Muscle of back (tissue), 10 donors: Measurements from ENCODE around the gene DDN. TPM values are rescaled to one million over a fixed set of nuclear protein-coding genes. Genes with fewer than 3 reads are reported as not detected.

ENCODE experiments used
- polyA plus RNA-seq, 10 donors: library from polyadenylated mRNA; unstranded; fragments of 120-200 nt; gene quantifications; one replicate each; pipeline ENCODE4 v1.2.1, GENCODE V29; 2013; ENCODE audit not compliant: insufficient read length in 10 of 10

The DDN gene
- polyA plus RNA-seq, 10 donors = 5.7 to 20.4 (median 15.7) TPM

Other genes with a start within 250 kb of the DDN start
- 10 to 100 TPM; 30.4 to 53.5 (median 38.0) TPM for gene ADCY6, start 210.3 kb downstream of the DDN start, polyA plus RNA-seq
- gene CACNB3, start 180.9 kb downstream of the DDN start, polyA plus RNA-seq = 10 to 100 TPM; 13.4 to 27.0 (median 15.6) TPM
- gene DDX23, start 147.2 kb downstream of the DDN start, polyA plus RNA-seq = 10 to 100 TPM; 51.5 to 73.6 (median 64.5) TPM
- gene RND1, start 133.5 kb downstream of the DDN start, polyA plus RNA-seq = 1 to 10 TPM in 1 of 10 donors, under 1 TPM in 9; 0.16 to 3.6 (median 0.44) TPM
- gene FKBP11, start 73.9 kb downstream of the DDN start, polyA plus RNA-seq = 10 to 100 TPM; 18.7 to 41.1 (median 22.1) TPM
- gene ARF3, start 41.9 kb downstream of the DDN start, polyA plus RNA-seq = 10 to 100 TPM; 36.1 to 63.5 (median 45.8) TPM
- 1 to 10 TPM in 7 of 10 donors, under 1 TPM in 3; 0.70 to 4.8 (median 1.5) TPM for gene WNT10B, start 27.6 kb downstream of the DDN start, polyA plus RNA-seq
- under 1 TPM in 3 of 10 donors, not detected in 7; 0.15 to 0.31 (median 0.20) TPM for gene WNT1, start 21.1 kb downstream of the DDN start, polyA plus RNA-seq
- gene PRKAG1, start 19.4 kb upstream of the DDN start, polyA plus RNA-seq = 10 to 100 TPM; 51.8 to 65.6 (median 58.9) TPM
- gene KMT2D, start 61.4 kb upstream of the DDN start, polyA plus RNA-seq = 10 to 100 TPM; 33.3 to 49.6 (median 39.5) TPM
- gene RHEBL1, start 70.6 kb upstream of the DDN start, polyA plus RNA-seq = 1 to 10 TPM in 8 of 10 donors, under 1 TPM in 2; 0.93 to 2.6 (median 1.3) TPM
- 1 to 10 TPM in 2 of 10 donors, under 1 TPM in 8; 0.48 to 1.2 (median 0.82) TPM for gene DHH, start 95.4 kb upstream of the DDN start, polyA plus RNA-seq
- 10 to 100 TPM; 30.8 to 77.7 (median 36.1) TPM for gene LMBR1L, start 111.5 kb upstream of the DDN start, polyA plus RNA-seq
- gene TUBA1B, start 132.0 kb upstream of the DDN start, polyA plus RNA-seq = 1,000 to 10,000 TPM in 6 of 10 donors, 100 to 1,000 TPM in 4; 671 to 1,330 (median 1,024) TPM
- 100 to 1,000 TPM; 670 to 846 (median 768) TPM for gene TUBA1A, start 189.7 kb upstream of the DDN start, polyA plus RNA-seq